NCI-H524 (cell line): ENCODE results near the gene ITGA3.

Experiments
- DNase-seq, 2 experiments: peaks; one replicate each; lab custom pipeline; 2025; lab: John Stamatoyannopoulos, UW

The ITGA3 gene

DNA sequence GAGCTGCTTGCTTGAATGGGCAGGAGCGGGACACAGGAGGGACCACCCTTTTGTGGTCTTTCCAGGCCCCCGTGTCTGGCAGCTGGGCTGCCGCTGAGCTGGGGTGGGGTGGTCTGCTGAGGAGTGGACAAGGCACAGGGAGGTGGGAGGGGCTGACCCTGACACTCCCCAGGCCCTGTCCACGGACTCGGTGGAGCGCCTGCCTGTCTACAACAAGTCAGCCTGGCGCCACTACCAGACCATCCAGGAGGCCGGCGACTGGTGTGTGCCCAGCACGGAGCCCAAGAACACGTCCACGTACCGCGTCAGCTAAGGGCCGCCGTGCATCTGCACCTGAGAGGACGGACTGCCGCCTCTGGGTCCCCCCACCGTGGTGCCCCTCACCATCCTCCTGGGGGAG lies 53.9 kb downstream of the ITGA3 start:
- no peak for DNase-seq

DNA sequence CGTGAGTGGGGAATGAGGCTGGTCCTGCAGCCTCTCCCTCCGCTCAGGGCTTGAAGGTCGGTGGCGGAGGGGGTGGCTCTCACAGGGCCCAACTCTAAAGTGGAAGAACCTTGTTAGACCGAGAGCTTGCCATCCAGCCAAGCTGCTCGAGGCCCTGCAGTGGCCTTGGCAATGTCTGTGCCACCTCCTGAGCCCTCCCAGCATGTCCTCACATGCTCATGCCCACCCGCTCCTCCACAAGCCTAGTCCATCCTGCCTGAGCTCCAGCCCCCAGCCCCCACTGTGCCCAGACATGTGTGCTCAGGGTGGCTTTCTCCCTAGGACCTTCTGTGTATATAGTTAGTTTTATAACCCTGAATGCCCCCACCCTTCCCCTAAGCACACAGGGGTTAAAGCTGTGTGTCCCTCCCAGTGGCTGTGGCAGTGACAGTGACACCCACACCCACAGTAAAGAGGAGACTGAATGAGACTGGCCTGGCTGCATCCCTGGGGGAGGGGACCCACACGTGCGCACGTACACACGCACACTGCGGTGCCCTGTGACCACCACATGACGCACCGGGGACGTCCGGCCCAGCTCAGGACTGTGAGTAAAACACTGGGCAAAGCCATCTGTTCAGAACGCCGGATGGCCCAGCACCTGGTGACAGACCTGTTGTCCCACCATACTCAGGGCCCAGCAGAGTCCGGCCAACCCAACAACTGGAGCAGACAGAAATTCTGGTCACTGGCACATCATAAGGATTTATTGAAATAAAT lies 54.9 kb downstream of the ITGA3 start:
- DNase-seq = peak; percentile 65 to 86

DNA sequence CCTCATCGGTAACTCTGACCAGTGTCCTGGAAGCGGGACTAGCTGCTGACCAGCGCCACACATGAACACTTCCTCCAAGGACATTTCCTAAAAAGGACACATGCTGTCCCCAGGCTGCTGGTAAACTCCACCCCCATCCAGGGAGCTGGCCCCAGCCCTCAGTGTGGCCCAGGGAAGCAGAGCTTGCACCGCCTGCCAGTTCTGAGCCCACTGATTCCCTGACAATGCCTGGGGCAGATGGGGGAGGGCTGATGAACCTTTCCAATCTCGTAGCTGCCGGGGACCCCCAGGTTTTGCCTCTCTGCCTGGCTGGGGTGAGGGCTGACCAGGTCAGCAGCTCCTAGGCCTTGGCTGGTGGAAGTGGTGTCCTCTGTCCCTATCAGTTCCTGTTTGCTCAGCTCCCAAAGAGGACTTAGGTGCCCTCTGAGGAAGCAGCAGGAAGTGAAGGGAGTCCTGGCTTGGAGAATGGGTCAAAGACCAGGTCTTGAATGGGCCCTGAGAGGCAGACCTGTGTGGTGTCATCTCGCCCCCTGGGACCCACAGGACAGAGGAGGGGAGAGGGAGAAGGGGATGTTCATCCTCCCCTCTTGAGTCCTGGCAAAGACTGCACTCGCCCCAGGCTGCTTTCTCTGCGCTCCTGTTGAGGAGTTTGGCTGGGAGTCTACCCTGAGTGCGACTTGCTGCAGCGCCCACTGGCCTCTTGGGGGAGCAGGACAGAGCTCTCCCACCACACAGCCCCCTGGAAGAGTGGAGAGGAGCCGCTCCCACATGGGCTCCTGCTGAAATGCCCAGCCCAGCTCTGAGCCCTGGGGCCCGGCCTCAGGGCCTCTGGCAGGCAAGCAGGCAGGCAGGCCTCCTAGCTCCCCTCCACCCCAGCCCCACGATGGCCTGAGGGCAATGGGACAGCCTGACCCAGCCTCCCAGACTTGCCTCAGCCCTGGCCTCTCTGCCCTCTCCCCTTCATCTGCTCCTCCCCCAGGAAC lies 56.1 kb downstream of the ITGA3 start:
- DNase-seq = no peak

DNA sequence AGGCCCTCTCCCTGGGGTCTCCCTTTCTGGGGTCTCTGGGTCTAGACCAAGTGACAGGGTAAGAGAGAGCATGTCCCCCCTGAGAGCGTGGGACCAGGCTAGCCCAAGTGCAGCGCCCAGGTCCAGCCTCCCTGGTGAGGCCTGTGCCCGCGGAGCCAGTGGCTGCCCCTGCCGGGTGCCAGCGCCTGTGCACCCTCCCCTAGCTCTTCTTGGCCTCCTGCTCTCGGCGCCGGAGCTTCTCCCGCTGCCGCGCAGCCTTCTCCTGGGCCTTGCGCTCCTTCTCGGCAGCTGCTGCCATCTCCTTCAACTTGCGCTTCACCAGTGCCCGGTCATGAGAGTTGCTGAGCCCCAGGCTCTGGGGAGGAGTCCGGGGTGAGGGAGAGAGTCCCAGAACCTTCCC lies 56.8 kb downstream of the ITGA3 start:
- DNase-seq = no peak

DNA sequence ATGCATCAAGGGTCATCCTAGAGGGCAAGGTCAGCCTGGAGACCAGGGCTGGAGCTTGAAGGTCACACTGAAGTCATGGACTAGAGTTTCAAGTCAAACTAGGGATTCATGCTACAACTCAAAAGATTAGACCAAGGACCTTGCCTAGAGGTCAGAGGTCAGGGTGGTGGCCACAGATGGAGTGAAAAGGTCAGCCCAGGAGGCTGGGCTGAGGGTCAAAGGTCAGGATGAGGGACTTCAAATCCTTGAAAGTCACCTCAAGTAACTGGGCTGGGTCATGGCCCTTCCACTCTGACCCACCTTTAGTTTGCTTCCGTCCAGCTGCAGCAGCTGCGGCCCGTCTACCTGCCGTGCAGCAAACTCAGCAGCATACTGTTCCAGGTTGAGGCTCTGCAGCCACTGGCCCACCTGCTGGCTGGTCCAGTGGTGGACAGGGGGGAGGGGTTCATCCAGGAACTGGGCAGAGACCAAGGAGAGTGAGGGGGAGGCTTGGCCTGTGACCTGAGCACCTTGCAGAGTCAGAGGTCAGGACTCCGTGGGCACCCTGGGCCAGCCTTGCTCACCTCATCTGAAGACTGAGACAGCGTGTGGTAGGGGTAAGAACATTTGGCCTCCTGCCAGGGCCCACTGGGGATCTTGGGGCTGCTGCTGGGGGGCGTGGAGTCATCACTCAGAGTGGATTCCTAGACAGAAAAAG lies 57.9 kb downstream of the ITGA3 start:
- DNase-seq = no peak

DNA sequence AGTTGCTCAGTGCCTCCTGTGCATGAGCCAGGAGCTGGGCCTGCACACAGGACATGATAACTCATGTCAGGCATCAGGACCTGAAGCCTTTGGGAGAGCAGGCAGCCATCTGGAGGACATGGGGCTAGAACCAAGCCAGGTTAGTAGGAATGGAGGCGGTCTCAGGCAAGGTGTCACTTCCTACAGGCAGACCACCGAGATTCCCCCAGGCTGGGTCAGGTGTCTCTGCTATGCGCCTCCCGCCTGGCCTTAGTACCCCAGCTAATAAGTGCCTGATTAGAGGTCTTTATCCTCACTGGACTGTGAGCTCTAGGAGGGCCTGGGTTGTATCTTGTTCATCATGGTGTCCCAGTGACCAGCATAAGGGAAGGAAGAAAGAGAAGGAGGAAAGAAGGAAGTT lies 58.5 kb downstream of the ITGA3 start:
- no peak for DNase-seq

DNA sequence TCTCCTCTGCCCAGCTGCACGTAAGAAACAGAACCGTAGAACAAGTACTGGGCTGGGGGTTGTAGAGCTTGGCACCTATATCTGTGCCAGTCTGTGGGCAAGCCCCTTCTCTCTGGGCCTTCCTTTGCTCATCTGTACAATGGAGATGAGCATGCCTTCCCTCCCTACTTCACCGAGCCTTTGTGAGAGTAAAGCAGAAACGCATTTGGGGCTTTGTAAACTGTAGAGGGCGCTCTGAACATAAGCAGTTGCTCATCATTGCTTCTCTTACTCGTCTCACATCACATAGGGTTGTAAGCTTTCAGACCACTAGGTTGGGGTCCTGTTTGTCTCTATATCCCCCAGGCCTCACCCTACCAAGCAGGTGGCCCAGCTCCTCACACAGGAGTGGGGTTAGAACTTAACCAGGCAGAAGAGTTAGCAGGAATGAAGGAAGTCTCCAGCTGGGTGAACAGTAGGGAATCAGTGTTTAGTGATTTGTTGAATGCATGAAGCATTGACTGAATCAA lies 59.0 kb downstream of the ITGA3 start:
- peak; percentile 57 to 82 for DNase-seq

DNA sequence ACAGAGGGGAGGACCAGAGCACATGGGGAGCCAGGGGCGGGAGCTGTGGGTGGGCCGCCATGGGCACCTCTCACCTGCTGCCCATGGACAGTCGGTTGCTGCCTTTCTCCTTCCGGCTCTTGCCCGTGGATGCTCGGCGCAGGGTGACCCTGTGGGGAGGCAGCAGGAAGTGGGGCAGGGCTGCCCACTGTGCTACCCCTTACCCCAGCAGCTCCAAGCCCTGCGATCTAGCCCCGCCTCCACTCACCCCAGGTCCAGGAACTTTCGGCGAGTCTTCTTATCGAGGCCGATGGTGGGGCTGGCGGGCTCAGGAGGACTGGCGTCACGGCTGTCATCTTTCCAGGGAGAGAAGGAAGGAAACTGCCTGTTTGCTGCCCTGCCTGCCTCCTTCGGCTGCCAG lies 59.8 kb downstream of the ITGA3 start:
- no peak for DNase-seq

DNA sequence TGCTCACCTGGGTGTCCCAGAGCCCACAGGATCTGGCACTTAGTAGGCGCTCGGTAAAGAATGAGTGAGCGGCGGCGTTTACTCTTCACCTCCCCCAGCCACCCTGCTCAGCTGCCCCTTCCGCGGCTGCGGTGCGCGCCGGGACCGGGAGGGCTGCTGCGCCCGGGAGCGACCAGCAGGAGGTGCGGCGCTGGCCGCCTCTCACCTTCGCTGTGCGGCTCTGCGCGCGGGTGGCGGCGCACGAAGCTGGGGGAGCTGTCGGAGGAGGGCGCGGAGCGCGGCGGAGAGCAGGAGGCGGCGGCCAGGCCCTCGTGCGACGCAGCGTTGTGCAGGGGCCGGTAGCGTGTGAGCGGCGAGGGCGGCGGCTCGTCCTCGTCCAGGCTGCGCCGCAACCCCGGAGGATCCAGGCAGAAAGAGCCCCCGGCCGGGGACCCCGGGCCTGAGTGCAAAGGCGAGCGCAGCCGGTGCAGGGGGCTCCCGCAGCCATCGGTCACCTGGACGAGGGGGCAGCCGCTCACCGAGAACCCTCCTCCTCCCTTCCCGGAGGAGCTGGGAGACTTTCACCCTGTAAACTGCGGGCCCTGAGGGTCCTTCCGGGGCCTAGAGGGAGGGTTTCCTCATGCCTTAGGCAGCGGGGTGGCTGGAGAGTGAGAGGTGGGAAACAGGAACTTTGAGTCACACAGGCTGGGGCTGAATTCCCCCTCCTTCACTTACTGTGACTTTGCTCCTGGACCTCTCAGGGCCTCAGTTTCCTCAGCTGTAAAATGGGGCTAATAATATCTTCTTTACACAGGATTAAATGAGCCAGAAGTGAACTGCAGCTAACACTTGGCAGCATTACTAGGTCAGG lies 61.5 kb downstream of the ITGA3 start:
- DNase-seq = peak in 1 of 2 experiments; percentile 68

DNA sequence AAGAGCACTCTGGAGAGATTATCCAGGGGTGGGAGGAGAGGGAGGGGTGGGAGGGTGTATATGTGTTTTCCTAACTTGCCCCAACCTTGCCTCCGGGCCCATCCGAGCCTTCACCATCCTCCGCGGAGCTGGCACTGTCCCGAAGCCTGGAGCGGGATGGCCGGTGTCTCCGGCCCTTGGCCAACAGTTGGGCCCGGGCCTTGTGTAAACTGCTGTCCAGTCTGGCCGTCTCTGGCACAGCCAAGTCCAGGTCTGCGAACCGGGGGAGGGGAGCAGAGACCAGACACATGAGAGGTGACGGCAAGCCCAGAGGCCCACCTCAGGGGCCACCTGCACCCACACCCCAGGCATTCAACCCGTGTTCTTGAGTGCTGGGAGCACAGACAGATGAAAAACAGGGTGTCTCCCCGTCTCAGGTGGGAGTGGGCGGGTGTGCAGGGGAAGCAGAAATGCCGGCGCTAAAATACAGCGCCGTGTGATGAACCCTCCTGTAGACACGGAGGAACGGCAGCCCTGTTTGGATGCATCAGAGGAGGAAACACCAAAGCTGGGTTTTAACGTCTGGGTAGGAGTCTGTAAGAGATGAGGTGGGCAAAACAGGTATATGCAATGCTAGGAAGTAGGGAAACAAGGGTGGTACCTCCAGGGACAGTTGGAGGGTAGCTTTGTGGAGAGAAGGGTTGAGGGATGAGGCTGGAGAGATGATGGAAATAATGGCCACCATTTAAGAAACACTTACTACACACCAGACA lies 62.3 kb downstream of the ITGA3 start:
- no peak for DNase-seq

DNA sequence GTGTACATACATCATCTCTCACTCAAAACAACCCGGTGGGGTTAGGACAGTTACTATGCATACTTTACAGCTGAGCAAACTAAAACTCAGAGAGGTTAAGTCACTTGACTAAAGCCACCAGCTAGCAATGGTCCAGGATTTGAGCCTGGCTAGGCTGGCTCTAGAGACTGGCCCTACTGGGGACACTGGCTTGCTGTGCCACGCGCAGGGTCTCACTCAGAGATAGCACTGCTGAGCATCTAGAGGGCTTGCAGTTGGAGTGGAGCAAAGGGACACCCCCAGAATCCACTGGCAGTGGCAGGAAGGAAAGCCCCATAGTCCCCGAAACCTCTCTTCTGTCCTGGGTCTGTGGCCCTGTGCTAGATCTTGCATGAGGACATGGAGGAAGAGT lies 62.9 kb downstream of the ITGA3 start:
- no peak for DNase-seq

DNA sequence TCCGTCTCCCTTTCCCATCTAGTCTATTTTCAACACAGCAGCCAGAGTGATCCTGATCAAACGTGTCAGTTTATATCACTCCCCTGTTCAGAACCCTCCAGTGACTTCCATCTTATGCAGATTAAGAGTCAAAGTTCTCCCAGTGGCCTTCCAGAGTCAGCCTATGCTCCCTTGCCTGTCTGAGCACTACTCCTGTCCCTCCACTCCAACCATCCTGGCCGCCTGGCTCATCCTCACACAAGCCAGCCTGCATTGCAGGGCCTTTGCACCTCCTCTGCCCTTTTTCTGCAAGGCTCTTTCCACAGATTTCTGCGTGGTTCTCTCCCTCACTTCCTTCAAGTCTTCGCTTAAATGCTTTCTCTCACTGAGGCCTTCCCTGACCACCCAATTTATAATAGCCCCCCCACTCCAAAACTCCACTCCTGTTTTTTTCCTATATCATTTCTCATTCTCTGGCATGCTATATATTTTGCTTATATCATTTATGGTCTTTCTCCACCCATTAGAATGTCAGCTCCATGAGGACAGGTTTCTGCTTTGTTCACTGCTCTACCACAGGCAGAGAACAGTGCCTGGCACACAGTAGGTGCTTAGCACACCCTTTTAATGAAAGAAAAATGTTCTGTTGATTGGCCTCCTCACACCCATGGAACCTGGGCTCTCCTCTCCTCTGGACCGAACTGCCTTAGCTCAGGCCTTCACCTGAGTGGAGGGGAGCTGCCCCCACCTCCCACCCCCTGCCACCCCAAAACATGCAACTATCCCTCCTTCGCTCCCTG lies 64.8 kb downstream of the ITGA3 start:
- DNase-seq = no peak

DNA sequence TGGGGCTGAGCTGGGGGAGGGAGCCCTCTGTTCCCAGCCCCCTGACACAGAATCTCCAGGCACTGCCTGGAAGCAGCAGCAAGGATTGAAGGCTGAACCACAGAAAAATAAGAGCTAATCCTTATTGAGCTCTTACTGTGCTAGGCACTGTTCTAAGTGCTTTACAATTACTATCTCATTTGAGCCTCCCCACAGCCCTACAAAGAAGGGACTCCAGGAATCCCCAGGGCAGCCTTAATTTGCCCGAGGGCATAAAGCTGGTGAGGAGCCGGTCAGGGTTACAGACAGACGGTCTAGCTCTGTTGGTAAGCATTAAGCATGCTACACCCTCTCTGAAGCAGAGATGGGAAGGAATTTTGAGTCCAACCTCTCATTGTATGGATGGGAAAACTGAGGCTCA lies 67.0 kb downstream of the ITGA3 start:
- DNase-seq = no peak

DNA sequence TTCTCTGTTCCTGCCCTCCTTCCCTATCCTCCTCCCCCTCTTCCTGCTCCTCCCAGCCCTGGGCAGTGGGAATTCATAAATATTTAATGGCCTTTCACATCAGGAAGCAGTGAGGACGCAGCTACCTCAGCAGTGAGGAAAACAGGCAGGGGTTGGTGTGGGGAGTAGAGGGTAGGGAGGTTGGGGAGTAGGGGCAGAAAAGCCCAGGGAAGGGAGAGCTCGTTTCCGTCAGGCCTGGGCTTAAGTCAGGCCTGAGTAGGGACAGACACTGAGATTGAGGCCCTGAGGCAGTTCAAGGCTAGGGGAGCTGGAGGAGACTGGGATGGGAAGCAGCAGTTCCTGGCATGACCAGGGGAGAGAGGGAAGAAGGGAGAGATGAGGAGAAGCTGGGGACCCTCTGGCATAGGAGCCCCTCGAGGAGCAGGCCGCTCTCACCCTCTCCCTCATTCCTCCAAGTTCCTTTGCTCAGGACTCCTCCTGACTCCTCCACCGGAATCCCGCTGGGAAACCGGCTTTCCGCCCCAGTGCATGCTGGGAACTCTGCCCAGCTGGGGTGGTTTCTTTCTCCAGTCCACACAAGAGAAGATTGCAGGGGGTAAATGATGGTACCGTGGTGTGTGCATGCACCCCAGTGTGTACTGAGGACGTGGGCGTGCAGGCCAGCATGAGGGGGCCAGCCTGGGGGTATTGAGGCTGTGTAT lies 67.9 kb downstream of the ITGA3 start:
- no peak for DNase-seq

DNA sequence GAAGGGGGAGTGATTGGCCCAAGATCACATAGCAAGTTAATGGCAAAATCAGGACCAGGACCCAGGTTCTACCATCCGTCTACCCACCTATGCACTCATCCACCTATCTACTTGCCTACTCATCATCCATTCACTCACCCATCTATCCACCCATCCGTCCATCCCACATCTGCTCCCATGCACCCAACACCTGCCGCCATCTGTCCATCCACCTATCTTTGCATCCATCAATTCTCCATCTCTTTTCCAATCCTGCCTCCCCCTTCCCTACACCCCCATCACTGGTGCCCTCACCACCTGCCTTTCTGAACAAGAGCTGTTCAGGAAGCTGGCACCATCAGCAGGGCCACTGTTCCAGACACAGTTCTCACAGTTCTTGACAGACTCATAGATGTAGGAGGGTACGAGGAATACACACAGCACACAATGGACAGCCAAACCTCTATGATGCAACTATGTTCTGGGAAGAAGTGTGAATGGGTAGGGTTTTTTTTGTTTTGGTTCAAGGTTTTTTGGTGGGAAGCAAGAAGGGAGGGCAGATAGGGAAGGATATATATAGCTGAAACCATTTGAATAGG lies 69.6 kb downstream of the ITGA3 start:
- DNase-seq = peak; percentile 76 to 82

DNA sequence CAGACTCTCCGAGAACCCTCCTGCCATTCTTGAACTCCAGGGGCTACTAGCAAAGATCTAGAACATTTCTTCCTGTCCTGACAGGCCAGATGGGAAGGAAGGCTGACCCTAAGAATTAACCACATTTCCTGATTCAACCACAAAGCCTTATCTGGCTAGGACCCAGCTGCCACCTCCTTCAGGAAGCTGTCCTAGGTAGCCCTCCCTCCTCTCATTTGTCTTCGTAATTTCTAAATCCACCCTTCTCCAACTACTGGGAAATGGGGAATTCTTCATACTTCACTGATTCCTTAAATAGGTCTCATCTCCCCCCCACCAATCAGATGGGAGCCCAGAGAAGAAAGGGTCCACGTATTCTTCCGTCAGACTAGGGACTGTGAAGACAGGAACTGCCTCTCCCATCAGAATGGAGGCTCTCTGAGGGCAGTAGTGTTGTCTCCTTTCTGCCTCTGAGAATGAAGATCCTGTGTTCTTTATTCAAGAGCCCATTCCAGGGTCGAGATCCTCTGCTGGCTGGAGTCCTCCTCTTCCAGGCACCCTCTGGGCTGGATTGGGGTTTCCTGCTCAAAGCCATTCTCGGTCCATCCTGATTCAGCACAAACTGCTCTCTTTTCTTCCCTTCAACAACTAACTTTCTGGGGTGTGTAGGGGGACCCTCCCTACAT lies 71.9 kb downstream of the ITGA3 start:
- no peak for DNase-seq

DNA sequence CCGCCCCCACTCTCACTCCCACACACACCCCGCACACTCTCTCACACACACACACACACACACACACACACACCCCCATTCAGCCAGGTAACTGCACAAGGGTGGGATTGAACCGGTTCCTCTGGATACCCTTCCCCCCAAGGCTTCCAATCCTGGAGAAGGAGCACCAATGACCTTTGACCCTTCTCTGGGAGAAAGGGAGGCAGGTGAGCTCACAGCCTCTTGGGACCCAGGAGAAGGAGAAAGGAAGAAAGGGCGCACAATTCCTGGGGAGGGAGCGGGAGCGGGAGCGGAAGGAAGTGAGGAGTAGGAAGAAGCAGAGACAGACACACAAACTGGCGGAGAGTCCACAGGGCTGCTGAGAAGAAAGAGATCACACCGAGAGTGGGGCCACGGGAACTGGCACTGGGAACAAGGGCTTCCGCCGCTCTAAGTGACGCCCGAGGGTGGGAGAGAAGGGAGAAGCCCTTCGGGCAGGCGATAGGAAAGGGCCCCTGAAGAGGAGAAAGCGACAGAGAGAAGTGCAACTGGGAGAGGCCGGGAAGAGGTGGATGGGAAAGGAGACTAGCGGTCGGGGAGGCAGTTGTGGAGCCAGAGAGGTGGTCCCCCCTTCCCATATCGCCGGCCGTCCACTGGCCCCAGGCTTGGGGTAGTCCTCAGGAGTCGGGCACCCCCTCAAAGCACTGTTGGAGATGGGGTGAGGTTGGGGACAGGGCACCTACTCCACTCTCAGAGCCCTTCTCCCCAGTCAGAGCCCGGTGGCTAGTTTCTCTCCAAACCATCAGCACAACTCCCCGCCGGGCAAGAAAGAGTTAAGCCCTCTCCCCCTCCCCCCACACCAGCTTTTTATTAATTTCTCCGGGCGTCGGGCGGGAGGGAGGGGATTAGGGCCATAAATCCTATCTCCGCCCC lies 72.8 kb downstream of the ITGA3 start:
- peak; percentile 38 to 68 for DNase-seq
